RWPE2 (cell line): ENCODE data around the gene DNAJC12.
A peak's percentile ranks its signal among the peaks of the same experiment; 100 is the strongest.

ENCODE experiments used
- ATAC-seq: fragments of 200-7000 bp; cut with Tn5 transposase; 3 replicates; pipeline ENCODE4 v1.9.1; 2021; ENCODE audit warnings: low read depth
- DNase-seq: peaks from one replicate; pipeline ENCODE4 v3.0.0-alpha.2; 2020; ENCODE audit warnings: low spot score
- H3K27ac ChIP-seq: fragments of 450-650 bp; 2 replicates; pipeline ENCODE4 v1.5.1; 2017; ENCODE audit warnings: mild to moderate bottlenecking; ENCODE audit not compliant: poor library complexity, severe bottlenecking
- H3K27me3 ChIP-seq: fragments of 250-450 bp; sonication (Bioruptor Pico); 2 replicates; pipeline ENCODE4 v1.5.1; 2021; ENCODE audit warnings: mild to moderate bottlenecking, moderate library complexity; ENCODE audit not compliant: insufficient read depth, poor library complexity, severe bottlenecking
- H3K36me3 ChIP-seq: fragments of 250-450 bp; sonication (Bioruptor Pico); 2 replicates; pipeline ENCODE4 v1.5.1; 2020; ENCODE audit warnings: low read depth, mild to moderate bottlenecking, moderate library complexity
- H3K4me1 ChIP-seq: fragments of 250-450 bp; sonication (Bioruptor Pico); 2 replicates; pipeline ENCODE4 v1.5.1; 2021; ENCODE audit warnings: mild to moderate bottlenecking, moderate library complexity; ENCODE audit not compliant: insufficient read depth, poor library complexity, severe bottlenecking
- H3K4me3 ChIP-seq: fragments of 250-450 bp; sonication (Bioruptor Pico); 2 replicates; pipeline ENCODE4 v1.5.1; 2021; ENCODE audit warnings: mild to moderate bottlenecking, moderate library complexity; ENCODE audit not compliant: severe bottlenecking
- H3K9me3 ChIP-seq: fragments of 250-450 bp; sonication (Bioruptor Pico); 2 replicates; pipeline ENCODE4 v1.5.1; 2021; ENCODE audit warnings: mild to moderate bottlenecking, moderate library complexity; ENCODE audit not compliant: severe bottlenecking
- TF ChIP-seq, protein P1 (sequence below): fragments of 450-650 bp; IDR thresholded peaks from one replicate; pipeline ENCODE4 v1.5.1; 2017; ENCODE audit warnings: mild to moderate bottlenecking, moderate library complexity; ENCODE audit not compliant: poor library complexity, severe bottlenecking

DNAJC12 gene

DNA sequence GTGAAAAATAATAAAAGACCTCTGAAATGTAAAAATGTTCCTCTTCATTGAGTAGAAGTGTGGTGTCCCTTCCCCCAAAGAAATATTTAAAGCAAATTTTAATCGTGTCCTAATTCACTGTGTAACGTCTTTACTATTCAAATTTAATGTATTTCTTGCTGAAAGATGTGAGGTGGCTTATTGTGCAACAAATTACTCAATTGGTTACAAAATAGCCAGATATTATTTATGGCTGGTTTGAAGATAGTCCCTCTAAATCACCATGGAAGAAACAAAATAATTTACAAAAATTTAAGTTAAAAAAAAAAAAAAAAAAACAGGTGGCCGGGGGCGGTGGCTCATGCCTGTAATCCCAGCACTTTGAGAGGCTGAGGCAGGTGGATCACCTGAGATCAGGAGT is 43.7 kb downstream of the DNAJC12 start:
- DNase-seq (no peak), ATAC-seq (no peak)
- no peaks in the 10 kb centered on the region for H3K36me3 ChIP-seq
- H3K4me3 ChIP-seq: no peak overlapping the region
- H3K9me3 ChIP-seq: no peaks in the 10 kb centered on the region
- peaks cover 6% of the 10 kb centered on the region for H3K4me1 ChIP-seq
- no peaks in the 10 kb centered on the region for H3K27me3 ChIP-seq
- TF ChIP-seq, protein P1, sequence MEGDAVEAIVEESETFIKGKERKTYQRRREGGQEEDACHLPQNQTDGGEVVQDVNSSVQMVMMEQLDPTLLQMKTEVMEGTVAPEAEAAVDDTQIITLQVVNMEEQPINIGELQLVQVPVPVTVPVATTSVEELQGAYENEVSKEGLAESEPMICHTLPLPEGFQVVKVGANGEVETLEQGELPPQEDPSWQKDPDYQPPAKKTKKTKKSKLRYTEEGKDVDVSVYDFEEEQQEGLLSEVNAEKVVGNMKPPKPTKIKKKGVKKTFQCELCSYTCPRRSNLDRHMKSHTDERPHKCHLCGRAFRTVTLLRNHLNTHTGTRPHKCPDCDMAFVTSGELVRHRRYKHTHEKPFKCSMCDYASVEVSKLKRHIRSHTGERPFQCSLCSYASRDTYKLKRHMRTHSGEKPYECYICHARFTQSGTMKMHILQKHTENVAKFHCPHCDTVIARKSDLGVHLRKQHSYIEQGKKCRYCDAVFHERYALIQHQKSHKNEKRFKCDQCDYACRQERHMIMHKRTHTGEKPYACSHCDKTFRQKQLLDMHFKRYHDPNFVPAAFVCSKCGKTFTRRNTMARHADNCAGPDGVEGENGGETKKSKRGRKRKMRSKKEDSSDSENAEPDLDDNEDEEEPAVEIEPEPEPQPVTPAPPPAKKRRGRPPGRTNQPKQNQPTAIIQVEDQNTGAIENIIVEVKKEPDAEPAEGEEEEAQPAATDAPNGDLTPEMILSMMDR: no peak
- H3K27ac ChIP-seq: no peak overlapping the region

DNA sequence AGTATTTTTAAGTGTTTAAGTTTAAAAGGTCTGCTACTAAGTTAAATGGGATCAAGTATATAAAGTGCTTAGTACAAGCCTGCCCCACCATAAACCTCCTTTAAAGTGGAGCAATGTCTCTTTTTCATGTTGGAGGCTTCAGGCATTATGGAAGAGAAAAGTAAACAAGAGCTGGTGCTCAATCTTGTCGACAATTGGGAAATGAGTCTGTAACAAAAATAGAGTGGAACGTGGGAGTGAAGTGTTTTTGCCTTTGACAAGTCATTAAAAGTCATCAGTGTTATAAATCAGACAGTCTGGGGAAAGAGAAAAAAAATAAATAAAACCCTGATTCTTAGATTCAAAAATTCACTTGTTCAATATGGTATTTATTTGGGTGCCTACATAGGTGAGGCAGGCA is 44.7 kb downstream of the DNAJC12 start:
- DNase-seq (no peak), ATAC-seq (no peak)
- TF ChIP-seq, protein P1: no peak
- Histone ChIP-seq H3K4me1 (peaks cover 6% of the 10 kb centered on the region), H3K4me3 (no peak overlapping the region), H3K9me3 (no peaks in the 10 kb centered on the region), H3K27ac (no peak overlapping the region), H3K36me3 (no peaks in the 10 kb centered on the region), H3K27me3 (no peaks in the 10 kb centered on the region)

DNA sequence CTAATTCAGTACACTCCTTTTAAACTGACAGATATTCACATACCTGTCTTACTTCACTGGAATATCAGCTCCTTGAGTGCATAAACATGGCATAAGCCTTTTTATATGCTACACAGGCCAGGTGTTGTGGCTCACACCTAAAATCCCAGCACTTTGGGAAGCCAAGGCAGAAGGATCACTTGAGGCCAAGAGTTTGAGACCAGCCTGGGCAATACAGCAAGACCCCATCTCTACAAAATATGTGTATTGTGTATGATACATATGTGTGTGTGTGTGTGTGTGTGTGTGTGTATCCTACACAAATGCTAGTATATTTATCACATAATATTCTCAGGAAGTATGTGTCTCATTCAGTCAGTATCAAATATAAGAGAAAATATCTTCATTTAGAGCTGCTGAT is 45.3 kb downstream of the DNAJC12 start:
- no peaks in the 10 kb centered on the region for H3K36me3 ChIP-seq
- H3K9me3 ChIP-seq: no peaks in the 10 kb centered on the region
- H3K27me3 ChIP-seq: no peaks in the 10 kb centered on the region
- H3K27ac ChIP-seq: no peak overlapping the region
- no peak overlapping the region for H3K4me3 ChIP-seq
- TF ChIP-seq, protein P1: no peak
- DNase-seq: no peak
- H3K4me1 ChIP-seq: peaks cover 6% of the 10 kb centered on the region
- ATAC-seq: no peak

DNA sequence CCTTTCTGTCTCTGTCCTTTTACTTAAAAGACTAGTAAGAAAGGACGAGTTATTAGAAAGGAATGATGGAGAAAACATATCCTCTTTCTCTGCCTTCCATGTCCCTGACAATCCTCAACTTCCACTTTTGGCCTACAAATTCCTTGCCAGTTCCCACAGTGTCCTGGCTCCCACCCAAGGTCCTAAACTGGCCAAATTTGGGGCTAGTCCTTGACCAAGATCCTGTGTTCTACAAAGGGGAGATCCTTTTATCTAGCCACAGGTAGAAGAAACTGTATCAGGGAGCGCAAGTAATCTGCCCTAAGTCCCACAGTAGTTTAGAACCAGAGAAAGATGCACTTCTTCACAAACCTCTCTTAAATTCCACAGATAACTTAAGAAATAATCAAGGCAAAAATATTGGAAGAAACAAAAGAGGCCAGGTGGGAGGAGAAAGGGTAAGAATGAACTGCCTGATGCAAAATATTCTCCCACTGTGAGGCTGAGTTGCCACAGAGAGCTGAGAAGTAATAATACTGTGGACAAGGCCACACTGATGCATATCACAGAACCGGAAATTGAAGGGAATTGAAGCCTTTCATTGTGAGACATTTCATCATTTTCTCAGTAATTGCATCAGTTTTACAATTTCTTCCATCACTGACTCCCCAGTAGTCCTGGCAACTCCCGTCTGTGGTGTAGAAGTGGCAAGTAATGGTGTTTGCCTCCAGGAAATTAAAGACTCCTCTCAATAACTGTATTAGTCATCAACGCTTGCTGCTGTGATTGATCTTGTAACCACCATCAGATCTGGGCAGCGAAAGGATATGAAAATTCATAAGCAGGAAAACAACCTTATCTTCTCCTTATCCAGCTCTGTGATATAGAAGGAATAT is 47.2 kb downstream of the DNAJC12 start:
- H3K4me1 ChIP-seq: peaks cover 6% of the 10 kb centered on the region
- H3K27me3 ChIP-seq: no peaks in the 10 kb centered on the region
- TF ChIP-seq, protein P1: no peak
- DNase-seq (no peak), ATAC-seq (peak; percentile 21; the same call in 1 of the 3 replicates)
- no peak overlapping the region for H3K4me3 ChIP-seq
- H3K27ac ChIP-seq: no peak overlapping the region
- no peaks in the 10 kb centered on the region for H3K36me3 ChIP-seq
- no peaks in the 10 kb centered on the region for H3K9me3 ChIP-seq

DNA sequence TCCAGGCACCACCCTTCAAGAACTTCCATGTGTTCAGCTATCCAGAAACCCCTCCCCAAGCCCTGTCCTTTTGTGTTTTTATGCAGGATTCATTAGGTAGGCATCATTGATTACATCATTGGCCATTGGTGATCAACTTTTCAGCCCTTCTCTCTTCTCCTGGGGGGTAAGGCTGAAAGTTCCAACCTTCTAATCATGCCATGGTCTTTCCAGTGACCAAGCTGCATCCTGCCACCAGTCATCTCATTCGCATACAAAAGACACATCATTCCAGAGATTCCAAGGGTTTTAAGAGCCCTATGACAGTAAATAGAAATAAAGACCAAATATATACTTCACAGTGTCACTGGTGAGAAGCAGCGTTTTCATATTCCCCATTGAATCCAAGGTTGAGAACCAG is 48.2 kb downstream of the DNAJC12 start:
- Histone ChIP-seq H3K4me3 (no peak overlapping the region), H3K4me1 (peaks cover 6% of the 10 kb centered on the region), H3K27me3 (no peaks in the 10 kb centered on the region), H3K36me3 (no peaks in the 10 kb centered on the region), H3K9me3 (no peaks in the 10 kb centered on the region), H3K27ac (no peak overlapping the region)
- TF ChIP-seq, protein P1: no peak
- ATAC-seq: no peak
- no peak for DNase-seq
